H1 (cell line): ENCODE results near the gene TTL. TPM values are rescaled to one million over a fixed set of nuclear protein-coding genes. Genes with fewer than 3 reads are reported as not detected.
"Not testable (repeated sequence)": the region's sequence is repeated elsewhere in the genome, so short reads cannot be mapped to it uniquely, and the experiment has no call there.

Experiments used
- CTCF ChIA-PET: fragments of 300-600 bp; sonication (Branson Sonifier 250); formaldehyde crosslinking; loops from one replicate; lab custom pipeline; 2021; ENCODE audit not compliant: partially characterized antibody; lab: Charles Lee
- POLR2A ChIA-PET: fragments of 300-600 bp; sonication (Branson Sonifier 250); formaldehyde crosslinking; loops from one replicate; lab custom pipeline; 2021; ENCODE audit warnings: inconsistent platforms; ENCODE audit not compliant: partially characterized antibody; lab: Charles Lee
- DNase-seq, 2 experiments: peaks; one replicate each; pipeline versions ENCODE4 v3.0.0 to v3.0.0-alpha.2; 2010 to 2022; ENCODE audit warnings: low spot score in 2 of 2, low read depth in 1 of 2, mixed read lengths in 1 of 2
- FAIRE-seq: peaks from 2 replicates; lab custom pipeline; 2011; peaks lifted over from hg19 to GRCh38; lab: Jason Lieb, UNC
- H2AFZ ChIP-seq: 2 replicates; pipeline ENCODE4 v1.8.1; 2012; ENCODE audit warnings: low read length, inconsistent platforms
- H2AK5ac ChIP-seq: 2 replicates; pipeline ENCODE4 v1.6.1; 2013; ENCODE audit warnings: low read depth, low read length
- H2BK120ac ChIP-seq: replicated peaks from 2 replicates; pipeline ENCODE3; 2013; ENCODE audit warnings: low read depth, low read length, inconsistent platforms
- H2BK12ac ChIP-seq: 2 replicates; pipeline ENCODE4 v1.6.1; 2013; ENCODE audit warnings: low read depth, low read length
- H2BK15ac ChIP-seq: 2 replicates; pipeline ENCODE4 v1.6.1; 2013; ENCODE audit warnings: low read length
- H2BK20ac ChIP-seq: 2 replicates; pipeline ENCODE4 v1.6.1; 2013; ENCODE audit warnings: low read length
- H2BK5ac ChIP-seq: 2 replicates; pipeline ENCODE4 v1.6.1; 2013; ENCODE audit warnings: low read depth, low read length
- H3K14ac ChIP-seq: 2 replicates; pipeline ENCODE4 v1.6.1; 2013; ENCODE audit warnings: inconsistent platforms; ENCODE audit not compliant: insufficient read length
- H3K18ac ChIP-seq: 2 replicates; pipeline ENCODE4 v1.6.1; 2013; ENCODE audit warnings: low read length; ENCODE audit errors: extremely low read depth
- H3K23ac ChIP-seq: 2 replicates; pipeline ENCODE4 v1.6.1; 2013; ENCODE audit warnings: inconsistent platforms; ENCODE audit not compliant: insufficient read length
- H3K23me2 ChIP-seq: 2 replicates; pipeline ENCODE4 v1.6.1; 2013; ENCODE audit warnings: low read depth, low read length
- H3K27ac ChIP-seq: 2 replicates; pipeline ENCODE4 v1.6.1; 2011; ENCODE audit warnings: low read depth, low read length, inconsistent platforms
- H3K27me3 ChIP-seq, 4 experiments: replicated peaks in 1 of 4; 1 replicate in 1 of 4; 2 replicates in 3 of 4; pipeline versions ENCODE4 v1.6.1 to v1.8.1; 2011 to 2013; ENCODE audit warnings: low read length in 3 of 4, mild to moderate bottlenecking in 3 of 4, inconsistent platforms in 2 of 4, mixed read lengths in 2 of 4, moderate library complexity in 1 of 4; ENCODE audit not compliant: control insufficient read depth in 3 of 4, insufficient read depth in 3 of 4; ENCODE audit errors: extremely low read depth in 1 of 4
- H3K36me3 ChIP-seq, 4 experiments: 2 replicates each; pipeline versions ENCODE4 v1.6.1 to v1.8.1; 2011 to 2013; ENCODE audit warnings: mild to moderate bottlenecking in 4 of 4, low read length in 3 of 4, moderate library complexity in 2 of 4, control low read depth in 1 of 4, inconsistent platforms in 1 of 4; ENCODE audit not compliant: insufficient read depth in 4 of 4, control insufficient read depth in 2 of 4
- H3K4ac ChIP-seq: replicated peaks from 2 replicates; pipeline ENCODE3; 2013; ENCODE audit warnings: low read length, low read depth, mixed read lengths, inconsistent platforms; ENCODE audit not compliant: insufficient read length
- H3K4me1 ChIP-seq, 4 experiments: replicated peaks in 1 of 4; 1 replicate in 1 of 4; 2 replicates in 3 of 4; pipeline versions ENCODE4 v1.6.1 to v1.8.1; 2011 to 2013; ENCODE audit warnings: low read length in 3 of 4, inconsistent platforms in 2 of 4, mixed read lengths in 1 of 4; ENCODE audit not compliant: insufficient read depth in 4 of 4, control insufficient read depth in 3 of 4
- H3K4me2 ChIP-seq, 2 experiments: 2 replicates each; pipeline versions ENCODE4 v1.6.1 to v1.8.1; 2011 to 2013; ENCODE audit warnings: low read depth in 2 of 2, low read length in 2 of 2, control low read depth in 1 of 2, inconsistent platforms in 1 of 2, mild to moderate bottlenecking in 1 of 2; ENCODE audit not compliant: insufficient read depth in 1 of 2
- H3K4me3 ChIP-seq, 4 experiments: fragments of 200-600, 300-600 bp in 1 of 4; sonication (generic), shearing (Covaris generic), sonication (Bioruptor Twin) in 1 of 4; 2 replicates each; pipeline versions ENCODE4 v1.5.1 to v1.8.1; 2011 to 2016; ENCODE audit warnings: low read length in 4 of 4, low read depth in 3 of 4, control low read depth in 2 of 4, inconsistent platforms in 2 of 4, mild to moderate bottlenecking in 2 of 4, mixed read lengths in 1 of 4, moderate library complexity in 1 of 4; ENCODE audit not compliant: insufficient read depth in 2 of 4; ENCODE audit errors: extremely low read depth in 1 of 4
- H3K56ac ChIP-seq: replicated peaks from 2 replicates; pipeline ENCODE3; 2013; ENCODE audit warnings: low read depth, mild to moderate bottlenecking, mixed read lengths, low read length, inconsistent platforms; ENCODE audit not compliant: insufficient read length
- H3K79me1 ChIP-seq: 2 replicates; pipeline ENCODE4 v1.6.1; 2013; ENCODE audit warnings: low read depth, low read length, control low read depth
- H3K79me2 ChIP-seq, 2 experiments: 2 replicates each; pipeline versions ENCODE4 v1.6.1 to v1.8.1; 2012 to 2013; ENCODE audit warnings: low read length in 2 of 2, mild to moderate bottlenecking in 2 of 2, inconsistent platforms in 1 of 2; ENCODE audit not compliant: insufficient read depth in 2 of 2, control insufficient read depth in 1 of 2
- H3K9ac ChIP-seq, 4 experiments: replicated peaks in 1 of 4; 1 replicate in 1 of 4; 2 replicates in 3 of 4; pipeline versions ENCODE4 v1.6.1 to v1.8.1; 2011 to 2013; ENCODE audit warnings: low read depth in 3 of 4, low read length in 3 of 4, control low read depth in 2 of 4, mild to moderate bottlenecking in 2 of 4, moderate library complexity in 2 of 4, inconsistent platforms in 1 of 4; ENCODE audit errors: extremely low read depth in 1 of 4
- H3K9me3 ChIP-seq, 2 experiments: 2 replicates each; pipeline versions ENCODE4 v1.6.1 to v1.8.1; 2012 to 2013; ENCODE audit warnings: mild to moderate bottlenecking in 2 of 2, moderate library complexity in 2 of 2, control low read depth in 1 of 2, inconsistent platforms in 1 of 2, low read depth in 1 of 2, low read length in 1 of 2, mixed read lengths in 1 of 2; ENCODE audit not compliant: insufficient read depth in 2 of 2
- H4K20me1 ChIP-seq, 2 experiments: replicated peaks in 1 of 2; 2 replicates each; pipeline versions ENCODE3 to v1.8.1; 2011 to 2013; ENCODE audit warnings: inconsistent platforms in 2 of 2, low read length in 2 of 2, mild to moderate bottlenecking in 1 of 2; ENCODE audit not compliant: insufficient read depth in 2 of 2, control insufficient read depth in 1 of 2
- H4K5ac ChIP-seq: 2 replicates; pipeline ENCODE4 v1.6.1; 2013; ENCODE audit warnings: low read length, low read depth, mixed read lengths, inconsistent platforms; ENCODE audit not compliant: insufficient read length
- H4K8ac ChIP-seq: 2 replicates; pipeline ENCODE4 v1.8.0; 2013; ENCODE audit warnings: mild to moderate bottlenecking, moderate library complexity, low read length, inconsistent platforms; ENCODE audit not compliant: insufficient read depth; ENCODE audit errors: extremely low read depth
- H4K91ac ChIP-seq: replicated peaks from 2 replicates; pipeline ENCODE3; 2013; ENCODE audit warnings: low read length, mixed read lengths, inconsistent platforms; ENCODE audit not compliant: insufficient read length
- CTCF ChIP-seq, 3 experiments: IDR thresholded peaks; 1 replicate in 2 of 3; 2 replicates in 1 of 3; pipeline versions ENCODE4 v1.5.1 to v1.6.1; 2011; ENCODE audit warnings: low read length in 3 of 3, mild to moderate bottlenecking in 3 of 3, inconsistent platforms in 2 of 3, low read depth in 1 of 3, moderate library complexity in 1 of 3; ENCODE audit not compliant: insufficient read depth in 1 of 3; ENCODE audit errors: control extremely low read depth in 1 of 3
- KDM4A ChIP-seq: IDR thresholded peaks from one replicate; pipeline ENCODE4 v1.7.1; 2012; ENCODE audit warnings: low read depth, mild to moderate bottlenecking, moderate library complexity, low read length, inconsistent platforms; ENCODE audit not compliant: severe bottlenecking
- RAD21 ChIP-seq, 2 experiments: IDR thresholded peaks in 1 of 2; conservative IDR thresholded peaks in 1 of 2; 2 replicates each; pipeline ENCODE4 v1.6.1; 2011; ENCODE audit warnings: low read depth in 2 of 2, low read length in 2 of 2, improper control_type of control experiment in 1 of 2, inconsistent platforms in 1 of 2, mild to moderate bottlenecking in 1 of 2, moderate library complexity in 1 of 2
- WGBS, 2 experiments: shearing (Covaris generic) in 1 of 2; methylation state at CpG; one replicate each; pipeline versions ENCODE4 v1.1.6 to v1.1.7; 2013 to 2015; ENCODE audit warnings: low lambda C conversion rate in 2 of 2, mixed read lengths in 2 of 2, inconsistent platforms in 1 of 2, low coverage in 1 of 2, missing lambda C conversion rate in 1 of 2; ENCODE audit not compliant: insufficient replicate concordance in 2 of 2, insufficient coverage in 1 of 2, insufficient read length in 1 of 2; ENCODE audit errors: extremely low coverage in 1 of 2, missing lambda C conversion rate in 1 of 2; 5-methylcytosine and 5-hydroxymethylcytosine counted together
- polyA plus RNA-seq, 7 experiments: library from polyadenylated mRNA; depleted of rRNA in 3 of 7; stranded (reverse) in 5 of 7; unstranded in 2 of 7; fragments of >200 nt in 5 of 7; fragments of 200-250 nt in 2 of 7; gene quantifications; 1 replicate in 5 of 7; 2 replicates in 1 of 7; 4 replicates in 1 of 7; pipeline versions ENCODE4 v1.2.1 to v1.2.3, GENCODE V29; 2011 to 2013; ENCODE audit warnings: missing spikeins in 2 of 7, mixed read lengths in 2 of 7
- total RNA-seq: library from RNA; stranded (reverse); fragmentation: NEBNext Ultra II Directional; extraction: Animal tissue kit (Norgen Biotek cat#: 25700); gene quantifications from 2 replicates; pipeline ENCODE4 v1.2.1, GENCODE V29; 2021

The TTL gene
- total and polyA plus RNA-seq, 2 of the 8 experiments (the other 6 are each of a cell fraction or from before 2014, with no cell fraction given) = 17.5 to 57.1 TPM

GRCh38 chr2:112433480-112433879, 48.5 kb upstream of the TTL start, which contains the start of gene RGPD8:
RGPD8 (minus strand) TSS chr2:112433645; CDS start chr2:112433453, 192 bp downstream.
- 0 out of 2 replicates have a peak within 1 kb of the TSS, but pooled peaks have one; percentile 5 for H4K8ac ChIP-seq
- not testable (repeated sequence) for H3K56ac ChIP-seq, H4K91ac ChIP-seq, H2AFZ ChIP-seq, H3K27me3 ChIP-seq, H3K14ac ChIP-seq, H2BK15ac ChIP-seq, H2AK5ac ChIP-seq, H3K23me2 ChIP-seq, H2BK120ac ChIP-seq, H3K79me1 ChIP-seq, H3K27ac ChIP-seq, H3K18ac ChIP-seq, H3K4me1 ChIP-seq, H3K79me2 ChIP-seq, H3K4ac ChIP-seq, H2BK20ac ChIP-seq, H2BK12ac ChIP-seq, H3K36me3 ChIP-seq, H4K20me1 ChIP-seq, H4K5ac ChIP-seq, H3K9ac ChIP-seq, H3K23ac ChIP-seq, FAIRE-seq, H2BK5ac ChIP-seq, H3K9me3 ChIP-seq
- peak; percentile 25 to 84 for DNase-seq
- peak; percentile 62 to 65 for TF ChIP-seq RAD21 (IDR thresholded peaks at IDR 0.05 in 1 of 2, conservative IDR thresholded peaks at IDR 0.05 in 1 of 2; ENCODE audit: low read depth in 2 of 2, low read length in 2 of 2)
- TF ChIP-seq KDM4A = peak; percentile 1
- peak; percentile 31 to 55 (median 49) for TF ChIP-seq CTCF (IDR thresholded peaks at IDR 0.05; ENCODE audit: control extremely low read depth in 1 of 3, insufficient read depth in 1 of 3, low read depth in 1 of 3, low read length in 3 of 3)
- ChIA-PET POLR2A (interaction anchor here (1.4 kb wide), 1 partner anchor 174 kb away, joined by 4 read pairs; no protein-coding TSS in a partner anchor), CTCF (interaction anchor here (1.0 to 2.3 kb wide), 4 partner anchors 60 to 316 kb away, joined by 3 to 7 read pairs (median 5); no protein-coding TSS in a partner anchor)
- peak within 1 kb of the TSS in 2 of 4 experiments; percentile 28 to 53; a peak in 5 of 8 replicates for H3K4me3 ChIP-seq
- WGBS, 2 experiments = 2% methylated on average over 9 of the region's 26 CpGs; no CpG with 5 or more reads in 1 of the 2 experiments
- H3K4me2 ChIP-seq = peak within 1 kb of the TSS in 1 of 2 experiments; percentile 38; a peak in 2 of 4 replicates
